ENCODE data around the gene PKNOX2.

GRCh38 chr11:125433454-125434121 lies 269.0 kb downstream of the PKNOX2 start:
- TF ChIP-seq POLR2A (IDR thresholded peaks at IDR 0.05) (no peak), CTCF (IDR thresholded peaks at IDR 0.05) (peak; percentile 16 to 59 (median 48))
